ENCODE results near the gene ADGRA1.
"Not testable (repeated sequence)": the region's sequence is repeated elsewhere in the genome, so short reads cannot be mapped to it uniquely, and the experiment has no call there.

ADGRA1 gene

DNA sequence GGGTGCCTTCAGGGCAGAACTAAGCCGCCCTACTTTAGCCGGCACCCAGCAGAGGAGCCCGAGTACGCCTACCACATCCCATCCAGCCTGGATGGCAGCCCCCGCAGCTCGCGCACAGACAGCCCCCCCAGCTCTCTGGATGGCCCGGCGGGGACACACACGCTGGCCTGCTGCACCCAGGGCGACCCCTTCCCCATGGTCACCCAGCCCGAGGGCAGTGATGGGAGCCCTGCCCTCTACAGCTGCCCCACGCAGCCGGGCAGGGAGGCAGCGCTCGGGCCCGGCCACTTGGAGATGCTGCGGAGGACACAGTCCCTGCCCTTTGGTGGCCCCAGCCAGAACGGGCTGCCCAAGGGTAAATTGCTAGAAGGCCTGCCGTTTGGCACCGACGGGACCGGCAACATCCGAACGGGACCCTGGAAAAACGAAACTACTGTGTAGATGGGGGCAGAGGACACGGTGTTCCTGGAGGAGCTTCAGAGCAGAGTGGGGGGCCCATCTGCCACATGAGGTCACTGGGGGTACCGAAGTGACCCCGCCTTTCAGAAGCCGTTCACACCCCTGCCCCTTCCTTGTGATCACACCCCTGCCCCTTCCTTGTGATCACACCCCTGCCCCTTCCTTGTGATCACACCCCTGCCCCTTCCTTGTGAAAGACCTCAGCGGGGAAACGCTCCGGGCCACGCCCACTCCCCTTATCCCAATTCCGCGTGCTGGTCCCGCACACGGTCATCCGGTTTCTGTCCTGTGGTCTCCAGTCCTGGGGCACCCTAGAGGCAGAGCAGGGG, 41.5 kb downstream of the ADGRA1 start:
- DNase-seq (ENCODE audit: low spot score): no peak

DNA sequence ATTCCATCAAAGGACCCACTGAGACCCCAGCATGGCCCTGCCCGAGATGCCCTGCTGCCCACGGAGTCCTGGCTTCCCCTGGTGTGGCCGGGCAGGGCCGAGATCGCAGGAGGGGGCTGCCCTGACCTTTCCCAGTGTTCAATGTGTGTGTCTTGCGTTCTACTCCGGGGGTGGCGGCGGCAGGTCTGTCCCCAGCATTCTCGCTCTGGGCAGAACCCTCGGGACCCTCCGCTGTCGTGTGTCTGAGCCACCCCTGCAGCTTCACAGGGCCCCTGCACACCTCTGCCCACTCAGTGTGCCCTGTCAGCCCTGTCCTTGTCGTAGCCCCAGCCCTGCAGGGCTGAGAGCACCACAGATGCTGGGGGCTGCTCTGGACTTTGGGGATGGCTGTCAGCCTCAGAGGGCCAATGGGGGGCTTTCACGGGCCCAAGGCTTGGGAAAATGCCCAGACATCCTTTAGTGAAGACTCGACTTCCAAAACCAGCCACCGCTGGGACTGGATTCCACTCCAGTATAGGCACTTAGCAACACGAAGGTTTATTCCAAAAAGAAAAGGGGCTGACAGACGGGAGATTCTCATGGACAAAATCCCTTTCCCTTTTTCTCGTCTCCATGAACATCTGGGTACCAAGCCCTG, 42.3 kb downstream of the ADGRA1 start:
- no peak for DNase-seq (ENCODE audit: low spot score)

DNA sequence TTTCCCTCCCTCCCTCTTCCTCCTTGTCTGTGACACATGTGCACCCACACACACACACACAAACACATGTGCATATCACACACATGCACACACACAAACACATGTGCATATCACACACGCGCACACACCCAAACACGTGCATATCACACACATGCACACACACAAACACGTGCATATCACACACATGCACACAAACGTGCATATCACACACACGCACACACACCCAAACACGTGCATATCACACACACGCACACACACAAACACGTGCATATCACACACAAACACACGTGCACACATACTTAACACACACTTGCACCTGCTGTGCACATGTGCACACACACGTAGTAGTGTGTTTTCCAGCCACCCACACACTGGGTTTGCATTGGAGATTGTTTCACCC, 42.9 kb downstream of the ADGRA1 start:
- DNase-seq (ENCODE audit: low spot score): no peak

DNA sequence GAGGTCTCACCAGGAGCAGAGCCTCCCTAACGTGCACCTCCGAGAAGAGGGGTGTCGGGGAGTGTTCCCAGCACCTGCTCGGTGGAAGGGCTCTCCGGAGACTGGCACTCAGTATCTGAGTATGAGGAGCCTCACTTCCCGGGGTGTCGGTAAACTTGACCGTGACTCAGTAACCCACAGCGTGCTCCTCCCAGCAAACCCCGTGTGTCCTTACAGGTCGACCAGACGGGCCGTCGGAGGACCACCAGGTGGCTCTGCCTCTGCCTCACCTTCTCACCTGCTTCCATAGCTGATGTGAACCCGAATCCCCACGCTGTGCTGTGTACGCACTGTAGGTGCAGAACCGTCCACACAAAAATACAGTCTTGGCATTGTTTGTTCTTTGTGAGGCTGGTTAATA, 43.3 kb downstream of the ADGRA1 start:
- DNase-seq (ENCODE audit: low spot score): no peak

- peak; percentile 37 for DNase-seq (ENCODE audit: low spot score)
Measured at GRCh38 chr10:133131734-133132472, 44.2 kb downstream of the ADGRA1 start.

GRCh38 chr10:133132473-133133291, 45.0 kb downstream of the ADGRA1 start:
- no peak for DNase-seq (ENCODE audit: low spot score)

- no peak for DNase-seq (ENCODE audit: low spot score)
Measured at GRCh38 chr10:133133471-133134231, 45.9 kb downstream of the ADGRA1 start.

- DNase-seq (ENCODE audit: low spot score): no peak
Measured at GRCh38 chr10:133134411-133135115, 46.8 kb downstream of the ADGRA1 start.

- no peak for DNase-seq (ENCODE audit: low spot score)
Measured at GRCh38 chr10:133135116-133135465, 47.4 kb downstream of the ADGRA1 start.

DNA sequence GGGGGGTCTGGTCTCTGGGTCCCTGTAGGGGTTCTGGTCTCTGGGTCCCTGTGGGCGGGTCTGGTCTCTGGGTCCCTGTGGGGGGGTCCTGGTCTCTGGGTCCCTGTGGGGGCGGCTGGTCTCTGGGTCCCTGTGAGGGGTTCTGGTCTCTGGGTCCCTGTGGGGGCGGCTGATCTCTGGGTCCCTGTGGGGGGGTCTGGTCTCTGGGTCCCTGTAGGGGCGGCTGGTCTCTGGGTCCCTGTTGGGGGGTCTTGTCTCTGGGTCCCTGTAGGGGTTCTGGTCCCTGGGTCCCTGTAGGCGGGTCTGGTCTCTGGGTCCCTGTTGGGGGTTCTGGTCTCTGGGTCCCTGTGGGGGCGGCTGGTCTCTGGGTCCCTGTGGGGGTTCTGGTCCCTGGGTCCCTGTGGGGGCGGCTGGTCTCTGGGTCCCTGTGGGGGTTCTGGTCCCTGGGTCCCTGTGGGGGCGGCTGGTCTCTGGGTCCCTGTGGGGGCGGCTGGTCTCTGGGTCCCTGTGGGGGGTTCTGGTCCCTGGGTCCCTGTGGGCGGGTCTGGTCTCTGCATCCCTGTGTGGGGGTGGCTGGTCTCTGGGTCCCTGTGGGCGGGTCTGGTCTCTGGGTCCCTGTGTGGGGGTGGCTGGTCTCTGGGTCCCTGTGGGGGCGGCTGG, 49.9 kb downstream of the ADGRA1 start:
- not testable (repeated sequence) for DNase-seq (ENCODE audit: low spot score)

- no peak for DNase-seq (ENCODE audit: low spot score)
Measured at GRCh38 chr10:133139551-133140065, 51.9 kb downstream of the ADGRA1 start.

DNA sequence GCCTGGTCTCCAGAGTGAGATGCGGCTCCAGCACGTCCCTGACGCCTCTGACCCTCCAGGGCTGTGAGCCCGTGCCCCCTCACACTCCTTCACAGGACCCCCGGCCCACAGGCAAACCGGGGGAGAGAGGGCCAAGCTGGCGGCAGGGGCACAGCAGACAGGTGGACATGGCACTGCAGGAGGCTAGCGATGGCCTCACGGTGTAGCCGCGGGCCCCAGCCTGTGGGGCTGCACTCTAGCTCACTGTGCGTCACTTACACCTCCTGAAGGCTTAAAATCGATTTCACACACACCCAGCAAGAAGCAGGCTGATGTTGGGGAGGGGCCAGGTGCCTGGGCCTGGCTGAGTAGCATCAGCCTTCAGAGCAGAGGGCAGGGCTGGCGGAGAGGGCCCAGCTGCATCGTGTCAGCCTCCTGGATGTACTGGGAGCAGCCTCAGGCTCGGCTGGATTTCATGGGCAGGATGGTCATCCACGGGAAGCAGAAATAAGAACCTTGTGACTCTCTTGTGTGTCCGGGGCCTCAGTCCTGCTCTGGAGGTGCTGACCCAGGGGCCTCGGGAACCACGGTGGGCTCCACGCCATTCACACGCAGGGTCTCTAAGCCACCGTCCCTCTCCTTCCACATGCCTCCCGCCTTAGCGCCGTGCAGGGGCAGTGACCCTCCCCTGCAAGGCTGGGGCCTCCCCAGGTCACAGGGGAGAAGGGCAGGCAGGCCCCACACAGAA, 52.9 kb downstream of the ADGRA1 start:
- no peak for DNase-seq (ENCODE audit: low spot score)

DNA sequence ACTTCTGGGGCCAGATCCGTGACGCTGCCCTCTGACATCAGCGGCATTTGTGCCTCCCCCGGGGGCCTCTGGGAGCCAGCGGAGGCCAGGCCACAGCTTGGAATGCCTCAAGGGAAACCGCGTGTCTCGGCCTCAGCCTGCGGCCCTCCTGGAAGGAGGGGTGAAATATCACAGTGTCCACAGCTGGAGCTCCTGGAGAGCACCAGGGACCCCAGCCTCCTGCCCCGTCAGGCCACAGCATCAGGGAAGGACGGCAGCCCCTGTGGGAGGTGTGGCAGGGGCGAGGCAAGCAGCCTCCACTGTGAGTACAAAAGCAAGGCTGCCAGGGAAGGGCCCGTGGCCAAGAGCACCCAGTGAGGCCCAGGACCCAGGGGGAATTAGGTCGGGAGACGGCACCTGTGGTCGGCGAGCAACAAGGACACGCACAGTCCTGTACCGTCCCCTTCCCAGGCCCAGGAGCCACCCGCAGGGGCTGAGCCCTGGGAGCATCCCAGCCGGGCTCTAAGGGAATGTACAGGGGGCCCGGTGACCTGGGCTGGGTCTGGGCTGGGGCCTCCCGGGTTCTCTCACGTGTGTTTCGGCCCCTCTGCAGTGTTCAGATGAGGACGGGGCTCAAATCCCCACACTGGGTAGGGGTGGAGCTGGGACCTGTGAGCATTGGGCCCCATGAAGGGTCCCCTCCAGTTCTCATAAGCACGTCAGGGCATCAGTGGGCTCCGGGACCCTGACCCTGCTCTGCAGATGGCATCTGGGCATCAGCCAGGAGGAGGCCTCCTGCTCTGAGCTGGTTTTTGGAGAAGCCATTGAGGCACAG, 53.6 kb downstream of the ADGRA1 start:
- DNase-seq (ENCODE audit: low spot score): no peak

DNA sequence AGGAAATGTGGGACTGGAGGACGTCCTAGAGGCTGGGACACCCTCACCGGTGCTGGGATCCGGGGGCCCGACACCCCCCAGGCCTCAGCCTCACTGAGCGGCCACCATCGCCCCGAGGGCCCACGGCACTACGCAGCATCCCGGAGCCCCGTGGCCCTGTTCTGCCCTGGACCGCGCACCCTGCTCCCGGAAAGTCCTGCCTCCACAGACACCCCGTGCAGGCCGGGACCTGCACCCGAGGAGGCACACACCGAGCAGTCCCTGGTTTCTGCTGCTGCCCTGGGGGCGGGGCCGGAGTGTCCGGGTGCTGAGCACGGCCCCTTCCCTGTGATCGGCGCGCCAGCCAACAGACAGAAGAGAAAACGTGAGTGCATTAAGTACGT, 54.2 kb downstream of the ADGRA1 start:
- no peak for DNase-seq (ENCODE audit: low spot score)

GRCh38 chr10:133142523-133143199, 54.9 kb downstream of the ADGRA1 start:
- no peak for DNase-seq (ENCODE audit: low spot score)

DNA sequence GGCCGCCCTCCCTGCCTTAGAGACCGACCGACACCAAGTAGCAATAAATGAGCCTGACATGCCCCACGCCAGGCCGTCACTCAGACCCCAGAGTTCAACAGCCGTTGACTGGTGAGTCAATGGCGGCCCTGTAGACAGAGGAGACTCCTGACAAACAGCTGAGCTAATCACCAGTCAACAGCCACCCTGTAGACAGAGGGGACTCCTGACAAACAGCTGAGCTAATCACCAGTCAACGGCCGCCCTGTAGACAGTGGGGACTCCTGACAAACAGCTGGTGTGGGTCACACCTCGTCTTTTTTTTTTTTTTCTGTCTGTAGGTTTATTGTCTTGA, 55.4 kb downstream of the ADGRA1 start:
- DNase-seq (ENCODE audit: low spot score): no peak

DNA sequence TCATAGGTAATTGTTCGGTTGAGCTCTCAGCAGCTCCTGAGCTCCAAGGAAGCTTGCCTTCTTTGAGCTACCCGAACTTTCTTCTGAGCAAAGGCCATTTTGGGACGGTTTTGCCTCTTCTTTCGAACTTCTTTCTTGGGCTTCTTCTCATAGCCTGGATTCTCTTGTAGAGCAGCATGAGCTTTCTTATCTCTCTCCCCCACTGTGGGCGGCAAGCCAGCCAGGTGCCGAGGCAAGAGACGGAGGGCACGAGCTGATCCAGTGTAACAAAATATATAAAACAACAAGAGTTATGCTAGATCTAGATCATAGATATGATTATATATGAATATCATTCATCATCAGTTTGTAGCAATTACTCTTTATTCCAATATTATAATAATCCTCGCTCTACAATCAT, 55.8 kb downstream of the ADGRA1 start:
- no peak for DNase-seq (ENCODE audit: low spot score)

DNA sequence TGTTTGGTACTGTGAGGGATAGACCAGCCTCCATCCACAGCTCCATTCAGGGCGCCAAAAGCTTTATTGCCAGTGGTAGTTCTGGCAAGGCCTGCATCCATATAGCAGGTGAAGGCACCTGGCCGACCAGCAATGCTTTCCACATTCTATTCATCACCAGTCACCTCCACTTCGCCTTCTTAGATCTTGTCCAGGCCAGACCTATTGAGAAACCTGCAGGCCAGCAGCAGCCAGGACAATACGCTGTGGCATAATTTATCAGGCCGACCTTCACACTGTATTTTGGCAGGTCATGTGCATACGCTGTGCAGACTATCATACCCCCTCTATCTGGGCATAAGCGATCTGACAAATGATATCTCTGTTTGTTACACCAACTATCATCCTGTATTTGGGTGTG, 57.0 kb downstream of the ADGRA1 start:
- no peak for DNase-seq (ENCODE audit: low spot score)
